H1 (cell line): ENCODE measurements around the gene TRHDE.

Experiments used
- CHD2 ChIP-seq: IDR thresholded peaks from 2 replicates; pipeline ENCODE4 v1.6.1; 2012; ENCODE audit warnings: low read length, improper control_type of control experiment
- JUN ChIP-seq: IDR thresholded peaks from 2 replicates; pipeline ENCODE4 v1.6.1; 2011; ENCODE audit warnings: low read depth, mild to moderate bottlenecking, improper control_type of control experiment, low read length
- POLR2A ChIP-seq, 2 experiments: IDR thresholded peaks; 1 replicate in 1 of 2; 2 replicates in 1 of 2; pipeline ENCODE4 v1.6.1; 2011; ENCODE audit warnings: low read depth in 2 of 2, low read length in 2 of 2, mild to moderate bottlenecking in 2 of 2; ENCODE audit errors: control extremely low read depth in 1 of 2
- POLR2AphosphoS5 ChIP-seq: IDR thresholded peaks from 2 replicates; pipeline ENCODE4 v1.6.1; 2011; ENCODE audit warnings: low read depth, low read length
- SRF ChIP-seq: IDR thresholded peaks from 2 replicates; pipeline ENCODE4 v1.6.1; 2011; ENCODE audit warnings: mild to moderate bottlenecking, low read depth, low read length, moderate library complexity
- TAF7 ChIP-seq: optimal IDR thresholded peaks from 2 replicates; pipeline ENCODE3; 2011; ENCODE audit warnings: low read depth, mild to moderate bottlenecking, inconsistent platforms, low read length, moderate library complexity, borderline replicate concordance
- ZNF274 ChIP-seq: IDR thresholded peaks from 2 replicates; pipeline ENCODE4 v1.7.0; 2012; ENCODE audit warnings: low read length, borderline replicate concordance; ENCODE audit errors: extremely low read depth
- TF ChIP-seq, protein P1 (sequence below), 3 experiments: IDR thresholded peaks; 1 replicate in 2 of 3; 2 replicates in 1 of 3; pipeline versions ENCODE4 v1.5.1 to v1.6.1; 2011; ENCODE audit warnings: low read length in 3 of 3, mild to moderate bottlenecking in 3 of 3, inconsistent platforms in 2 of 3, low read depth in 1 of 3, moderate library complexity in 1 of 3; ENCODE audit not compliant: insufficient read depth in 1 of 3; ENCODE audit errors: control extremely low read depth in 1 of 3

DNA sequence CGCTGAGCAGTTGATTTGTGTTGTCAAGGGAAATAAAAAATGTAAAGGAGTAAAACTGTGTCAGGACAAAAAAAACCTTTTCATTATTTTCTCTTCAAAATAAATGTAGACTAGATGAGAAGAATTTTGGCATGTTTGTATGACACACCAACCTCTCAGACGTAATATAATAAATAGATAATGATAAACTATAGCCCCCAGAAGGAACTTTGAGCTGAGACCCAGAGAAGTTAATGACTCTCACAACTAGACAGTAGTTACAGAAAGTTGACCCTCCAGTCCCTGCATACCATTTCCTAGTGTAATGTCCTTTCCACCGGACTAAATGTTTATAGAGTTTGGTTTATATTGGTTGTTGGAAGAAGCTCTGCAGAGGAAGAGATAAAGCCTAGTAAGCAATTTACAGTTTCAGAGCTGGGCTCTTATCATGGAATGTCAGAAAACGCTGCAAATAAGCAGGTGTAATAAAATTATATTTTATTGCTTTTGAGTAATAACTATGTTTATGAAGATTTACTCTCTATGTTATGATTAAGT lies 97.3 kb downstream of the TRHDE start:
- TF ChIP-seq, protein P1, sequence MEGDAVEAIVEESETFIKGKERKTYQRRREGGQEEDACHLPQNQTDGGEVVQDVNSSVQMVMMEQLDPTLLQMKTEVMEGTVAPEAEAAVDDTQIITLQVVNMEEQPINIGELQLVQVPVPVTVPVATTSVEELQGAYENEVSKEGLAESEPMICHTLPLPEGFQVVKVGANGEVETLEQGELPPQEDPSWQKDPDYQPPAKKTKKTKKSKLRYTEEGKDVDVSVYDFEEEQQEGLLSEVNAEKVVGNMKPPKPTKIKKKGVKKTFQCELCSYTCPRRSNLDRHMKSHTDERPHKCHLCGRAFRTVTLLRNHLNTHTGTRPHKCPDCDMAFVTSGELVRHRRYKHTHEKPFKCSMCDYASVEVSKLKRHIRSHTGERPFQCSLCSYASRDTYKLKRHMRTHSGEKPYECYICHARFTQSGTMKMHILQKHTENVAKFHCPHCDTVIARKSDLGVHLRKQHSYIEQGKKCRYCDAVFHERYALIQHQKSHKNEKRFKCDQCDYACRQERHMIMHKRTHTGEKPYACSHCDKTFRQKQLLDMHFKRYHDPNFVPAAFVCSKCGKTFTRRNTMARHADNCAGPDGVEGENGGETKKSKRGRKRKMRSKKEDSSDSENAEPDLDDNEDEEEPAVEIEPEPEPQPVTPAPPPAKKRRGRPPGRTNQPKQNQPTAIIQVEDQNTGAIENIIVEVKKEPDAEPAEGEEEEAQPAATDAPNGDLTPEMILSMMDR (IDR thresholded peaks at IDR 0.05; ENCODE audit: control extremely low read depth in 1 of 3, insufficient read depth in 1 of 3, low read depth in 1 of 3, low read length in 3 of 3), result no peak
- TF ChIP-seq POLR2AphosphoS5 (no peak), SRF (no peak), ZNF274 (no peak), JUN (no peak), TAF7 (no peak), CHD2 (no peak), POLR2A (IDR thresholded peaks at IDR 0.05; ENCODE audit: control extremely low read depth in 1 of 2, low read depth in 2 of 2, low read length in 2 of 2) (no peak)
